Kidney (tissue), 14 donors: ENCODE data around the gene OR6B3. TPM values are rescaled to one million over a fixed set of nuclear protein-coding genes. Genes with fewer than 3 reads are reported as not detected.

Source experiments
- DNase-seq, 5 donors: peaks; one replicate each; pipeline ENCODE4 v3.0.0-alpha.2; 2013 to 2020
- FAIRE-seq: peaks from 2 replicates; lab custom pipeline; 2012; peaks lifted over from hg19 to GRCh38; lab: Jason Lieb, UNC
- H3K27ac ChIP-seq, 2 donors: one replicate each; pipeline ENCODE4 v1.7.0; 2013; ENCODE audit warnings: low read depth in 2 of 2, low read length in 2 of 2, inconsistent platforms in 1 of 2
- H3K27me3 ChIP-seq: one replicate; pipeline ENCODE4 v1.7.1; 2013; ENCODE audit warnings: low read length, inconsistent platforms; ENCODE audit not compliant: control insufficient read depth, insufficient read depth
- H3K36me3 ChIP-seq, 3 donors: one replicate each; pipeline versions ENCODE4 v1.7.0 to v1.7.1; 2013; ENCODE audit warnings: low read length in 3 of 3, control low read depth in 1 of 3, inconsistent platforms in 1 of 3; ENCODE audit not compliant: insufficient read depth in 3 of 3, control insufficient read depth in 2 of 3
- H3K4me1 ChIP-seq, 3 donors: one replicate each; pipeline versions ENCODE4 v1.7.0 to v1.7.1; 2013; ENCODE audit warnings: low read length in 3 of 3, inconsistent platforms in 1 of 3, low read depth in 1 of 3; ENCODE audit not compliant: control insufficient read depth in 2 of 3, insufficient read depth in 2 of 3
- H3K4me3 ChIP-seq, 3 donors: one replicate each; pipeline versions ENCODE4 v1.7.0 to v1.8.1; 2013; ENCODE audit warnings: low read length in 3 of 3, control low read depth in 1 of 3, inconsistent platforms in 1 of 3
- H3K9ac ChIP-seq, 3 donors: one replicate each; pipeline versions ENCODE4 v1.7.0 to v1.7.1; 2013; ENCODE audit warnings: low read length in 3 of 3, control low read depth in 1 of 3, inconsistent platforms in 1 of 3
- H3K9me3 ChIP-seq, 3 donors: one replicate each; pipeline versions ENCODE4 v1.7.0 to v1.7.1; 2013; ENCODE audit warnings: low read length in 3 of 3, control low read depth in 1 of 3, inconsistent platforms in 1 of 3; ENCODE audit not compliant: control insufficient read depth in 2 of 3, insufficient read depth in 1 of 3
- intact Hi-C: fragments of 100-400 bp; cut with DNase I; formaldehyde crosslinking; loops from one replicate; pipeline ENCODE4 v1.11.1; 2022
- polyA plus RNA-seq: library from polyadenylated mRNA; stranded (reverse); fragments of 350-450 nt; fragmentation: Illumina TruSeq; extraction: RNeasy Lipid Tissue Mini Kit (QIAGEN cat#74804); gene quantifications from one replicate; pipeline ENCODE4 v1.2.3, GENCODE V29; 2014; ENCODE audit warnings: low read depth, low replicate concordance; ENCODE audit not compliant: insufficient read depth
- total RNA-seq: library from RNA; stranded (reverse); fragmentation: NEBNext Ultra II Directional; extraction: Animal tissue kit (Norgen Biotek cat#: 25700); gene quantifications from one replicate; pipeline ENCODE4 v1.2.1, GENCODE V29; 2021
- TF ChIP-seq, protein P1 (sequence below): IDR thresholded peaks from 3 replicates; pipeline ENCODE4 v1.5.1; 2012; ENCODE audit warnings: mild to moderate bottlenecking, moderate library complexity, borderline replicate concordance; ENCODE audit not compliant: insufficient read depth; ENCODE audit errors: extremely low read depth
- donor health status: control.
- donor health status: control.
- donor health status: control.
- donor health status: control.
- donor health status: control.
- donor health status: DM: yes; HTN: yes; CAD: no.
- donor health status: Normal renal cell carcinoma (clear cell type).

The OR6B3 gene
- total and polyA plus RNA-seq, 2 donors from 2014 or later: not detected

DNA sequence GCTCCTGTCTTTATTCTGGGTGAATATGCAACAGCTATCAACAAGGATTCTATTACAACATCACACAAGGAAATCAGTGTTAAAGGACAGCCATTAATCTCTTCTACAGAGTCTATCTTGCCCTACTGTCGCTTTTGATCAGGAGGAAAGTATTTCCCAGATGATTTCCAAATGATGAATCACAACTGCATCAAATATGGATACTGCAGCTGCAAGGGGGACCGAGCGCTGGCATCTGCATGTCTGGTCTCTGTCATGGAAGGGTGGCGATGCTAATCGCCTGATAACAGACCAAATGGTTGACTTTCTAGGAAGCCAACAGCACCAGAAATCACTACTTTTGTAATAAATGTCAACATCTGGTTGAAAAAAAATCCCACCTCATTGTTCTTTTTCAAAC, 21.2 kb upstream of the OR6B3 start:
- Histone ChIP-seq H3K9ac (no peak overlapping the region), H3K27me3 (no peaks in the 10 kb centered on the region), H3K36me3 (no peaks in the 10 kb centered on the region), H3K27ac (no peak overlapping the region), H3K4me1 (no peaks in the 10 kb centered on the region), H3K9me3 (peaks cover 0 to 9% (median 4%) of the 10 kb centered on the region in 3 donors), H3K4me3 (no peak overlapping the region)
- no peak for DNase-seq
- intact Hi-C loops: no loop called here
- TF ChIP-seq, protein P1, sequence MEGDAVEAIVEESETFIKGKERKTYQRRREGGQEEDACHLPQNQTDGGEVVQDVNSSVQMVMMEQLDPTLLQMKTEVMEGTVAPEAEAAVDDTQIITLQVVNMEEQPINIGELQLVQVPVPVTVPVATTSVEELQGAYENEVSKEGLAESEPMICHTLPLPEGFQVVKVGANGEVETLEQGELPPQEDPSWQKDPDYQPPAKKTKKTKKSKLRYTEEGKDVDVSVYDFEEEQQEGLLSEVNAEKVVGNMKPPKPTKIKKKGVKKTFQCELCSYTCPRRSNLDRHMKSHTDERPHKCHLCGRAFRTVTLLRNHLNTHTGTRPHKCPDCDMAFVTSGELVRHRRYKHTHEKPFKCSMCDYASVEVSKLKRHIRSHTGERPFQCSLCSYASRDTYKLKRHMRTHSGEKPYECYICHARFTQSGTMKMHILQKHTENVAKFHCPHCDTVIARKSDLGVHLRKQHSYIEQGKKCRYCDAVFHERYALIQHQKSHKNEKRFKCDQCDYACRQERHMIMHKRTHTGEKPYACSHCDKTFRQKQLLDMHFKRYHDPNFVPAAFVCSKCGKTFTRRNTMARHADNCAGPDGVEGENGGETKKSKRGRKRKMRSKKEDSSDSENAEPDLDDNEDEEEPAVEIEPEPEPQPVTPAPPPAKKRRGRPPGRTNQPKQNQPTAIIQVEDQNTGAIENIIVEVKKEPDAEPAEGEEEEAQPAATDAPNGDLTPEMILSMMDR: no peak
- no peak for FAIRE-seq

DNA sequence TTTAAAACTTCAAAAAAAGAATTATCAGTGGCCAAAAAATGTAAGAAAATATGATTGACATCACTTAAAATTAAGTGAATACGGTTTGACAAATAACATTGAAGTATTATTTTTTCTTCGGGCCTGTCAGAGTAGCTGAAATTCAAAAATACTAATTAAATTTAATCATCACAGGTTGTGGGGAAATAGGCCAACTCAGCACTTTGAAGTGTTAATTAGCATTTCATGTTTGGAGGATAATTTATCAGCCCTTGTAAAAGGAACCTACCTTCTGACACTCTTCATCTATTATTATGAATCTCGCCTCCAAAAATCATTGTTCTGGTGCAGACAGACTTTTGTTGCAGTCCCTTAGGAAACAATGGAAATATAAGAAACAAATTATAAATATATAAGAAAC, 17.6 kb upstream of the OR6B3 start:
- Histone ChIP-seq H3K27ac (no peak overlapping the region), H3K36me3 (no peaks in the 10 kb centered on the region), H3K9ac (no peak overlapping the region), H3K27me3 (no peaks in the 10 kb centered on the region), H3K4me3 (no peak overlapping the region), H3K9me3 (peaks cover 0 to 11% (median 0%) of the 10 kb centered on the region in 3 donors), H3K4me1 (no peaks in the 10 kb centered on the region)
- no peak for DNase-seq
- TF ChIP-seq, protein P1: no peak
- intact Hi-C loops: no loop called here
- no peak for FAIRE-seq

DNA sequence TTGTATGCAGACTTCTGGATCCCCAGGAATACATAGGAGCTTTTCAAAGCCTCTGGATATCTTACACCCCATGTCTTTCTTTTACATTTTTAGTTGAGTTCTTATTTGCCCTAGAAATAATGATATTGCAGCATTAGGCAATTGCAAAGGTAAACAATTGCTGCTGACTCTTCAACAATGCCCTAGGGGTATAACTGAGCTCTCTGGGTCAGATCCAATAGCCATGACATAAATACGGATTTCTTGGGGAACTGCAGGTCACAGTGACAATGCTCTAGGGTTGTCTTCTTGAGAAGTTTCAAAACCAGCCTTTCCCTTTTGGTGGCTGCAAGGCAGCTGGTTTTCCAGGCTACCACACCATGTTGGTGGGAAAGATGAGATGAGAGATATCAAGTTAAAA, 16.5 kb upstream of the OR6B3 start:
- Histone ChIP-seq H3K9ac (no peak overlapping the region), H3K36me3 (no peaks in the 10 kb centered on the region), H3K27ac (no peak overlapping the region), H3K4me1 (no peaks in the 10 kb centered on the region), H3K9me3 (peaks cover 0 to 11% (median 0%) of the 10 kb centered on the region in 3 donors), H3K27me3 (no peaks in the 10 kb centered on the region), H3K4me3 (no peak overlapping the region)
- DNase-seq (no peak), FAIRE-seq (no peak)
- intact Hi-C loops: no loop called here
- TF ChIP-seq, protein P1: no peak

DNA sequence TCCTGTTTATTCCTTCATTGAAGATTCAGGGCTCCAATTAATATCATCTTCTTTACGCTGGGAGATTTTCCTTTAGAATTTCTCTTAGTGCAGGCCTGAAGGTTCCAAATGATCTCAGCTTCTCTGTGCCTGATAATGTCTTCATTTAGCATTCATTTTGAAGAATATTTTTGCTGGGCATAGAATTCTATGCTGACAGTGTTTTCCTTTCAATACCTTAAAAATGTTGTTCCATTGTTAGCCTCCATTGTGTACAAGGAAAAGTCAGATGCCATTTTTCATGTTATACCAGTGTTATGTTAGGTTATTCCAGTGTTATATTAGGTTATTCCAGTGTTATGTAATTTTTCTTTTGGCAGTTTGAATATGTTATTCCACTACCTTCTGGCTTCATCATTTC, 14.9 kb upstream of the OR6B3 start:
- Histone ChIP-seq H3K27me3 (no peaks in the 10 kb centered on the region), H3K4me3 (no peak overlapping the region), H3K4me1 (no peaks in the 10 kb centered on the region), H3K9ac (no peak overlapping the region), H3K27ac (no peak overlapping the region), H3K9me3 (peaks cover 0 to 11% (median 0%) of the 10 kb centered on the region in 3 donors), H3K36me3 (no peaks in the 10 kb centered on the region)
- FAIRE-seq: no peak
- TF ChIP-seq, protein P1: no peak
- intact Hi-C loops: no loop called here
- DNase-seq: no peak
